Choroid plexus epithelial cell (primary cell): ENCODE results near the gene KRTAP1-1.

Source experiments
- DNase-seq: peaks from one replicate; pipeline ENCODE4 v3.0.0-alpha.2; 2010; ENCODE audit warnings: low read depth
- H3K4me3 ChIP-seq: 2 replicates; pipeline ENCODE4 v1.5.1; 2011; ENCODE audit warnings: low read depth, mild to moderate bottlenecking, control low read depth, low read length, moderate library complexity
- CTCF ChIP-seq: conservative IDR thresholded peaks from 2 replicates; pipeline ENCODE4 v1.5.1; 2011; ENCODE audit warnings: low read depth, mild to moderate bottlenecking, control low read depth, inconsistent platforms, low read length, moderate library complexity

KRTAP1-1 gene

GRCh38 chr17:41026715-41027471, 14.4 kb downstream of the KRTAP1-1 start, which contains the start of gene KRTAP1-5:
Gene KRTAP1-5, minus strand, starts transcription at chr17:41027208. Its CDS starts 53 bp downstream, at chr17:41027155.
- no peak within 1 kb of the TSS for H3K4me3 ChIP-seq
- no peak for TF ChIP-seq CTCF
- DNase-seq: peak; percentile 79

GRCh38 chr17:41024697-41025096, 16.6 kb downstream of the KRTAP1-1 start:
- TF ChIP-seq CTCF: no peak
- peak; percentile 14 for DNase-seq
- H3K4me3 ChIP-seq: no peak overlapping the region

GRCh38 chr17:41020336-41020735, 20.9 kb downstream of the KRTAP1-1 start:
- H3K4me3 ChIP-seq: no peak overlapping the region
- TF ChIP-seq CTCF: no peak
- no peak for DNase-seq

GRCh38 chr17:41019415-41019814, 21.8 kb downstream of the KRTAP1-1 start:
- no peak for DNase-seq
- no peak overlapping the region for H3K4me3 ChIP-seq
- TF ChIP-seq CTCF: no peak

GRCh38 chr17:41018541-41018940, 22.7 kb downstream of the KRTAP1-1 start:
- DNase-seq: no peak
- no peak overlapping the region for H3K4me3 ChIP-seq
- no peak for TF ChIP-seq CTCF

- H3K4me3 ChIP-seq: no peak overlapping the region
- DNase-seq: no peak
- TF ChIP-seq CTCF: no peak
Observed at GRCh38 chr17:41016578-41017215, 24.6 kb downstream of the KRTAP1-1 start.
